Stimulated activated memory B cell treated with anti-CD40 and anti-IgM and Interleukin-4, amounts not matched to agents 10 μg/mL and 1 μg/mL and 100 μg/mL, for 72 hours (primary cell): ENCODE results near the gene PUM2.

ENCODE experiments used
- ATAC-seq: fragments of 150-1000 bp; cut with Tn5 transposase; 2 replicates; pipeline ENCODE4 v1.10.0; 2021
- H3K27ac Mint-ChIP-seq: one replicate; pipeline ENCODE4 v1.8.0; 2022; ENCODE audit warnings: mild to moderate bottlenecking, mixed read lengths
- H3K27me3 Mint-ChIP-seq: one replicate; pipeline ENCODE4 v1.8.0; 2022; ENCODE audit warnings: mixed read lengths
- H3K36me3 Mint-ChIP-seq: one replicate; pipeline ENCODE4 v1.8.0; 2022; ENCODE audit warnings: mixed read lengths
- H3K4me1 Mint-ChIP-seq: one replicate; pipeline ENCODE4 v1.8.0; 2022; ENCODE audit warnings: mixed read lengths
- H3K4me3 Mint-ChIP-seq: one replicate; pipeline ENCODE4 v1.8.0; 2022; ENCODE audit warnings: mild to moderate bottlenecking, moderate library complexity, mixed read lengths
- H3K9me3 Mint-ChIP-seq: one replicate; pipeline ENCODE4 v1.8.0; 2022; ENCODE audit warnings: mixed read lengths

PUM2 gene, protein sequence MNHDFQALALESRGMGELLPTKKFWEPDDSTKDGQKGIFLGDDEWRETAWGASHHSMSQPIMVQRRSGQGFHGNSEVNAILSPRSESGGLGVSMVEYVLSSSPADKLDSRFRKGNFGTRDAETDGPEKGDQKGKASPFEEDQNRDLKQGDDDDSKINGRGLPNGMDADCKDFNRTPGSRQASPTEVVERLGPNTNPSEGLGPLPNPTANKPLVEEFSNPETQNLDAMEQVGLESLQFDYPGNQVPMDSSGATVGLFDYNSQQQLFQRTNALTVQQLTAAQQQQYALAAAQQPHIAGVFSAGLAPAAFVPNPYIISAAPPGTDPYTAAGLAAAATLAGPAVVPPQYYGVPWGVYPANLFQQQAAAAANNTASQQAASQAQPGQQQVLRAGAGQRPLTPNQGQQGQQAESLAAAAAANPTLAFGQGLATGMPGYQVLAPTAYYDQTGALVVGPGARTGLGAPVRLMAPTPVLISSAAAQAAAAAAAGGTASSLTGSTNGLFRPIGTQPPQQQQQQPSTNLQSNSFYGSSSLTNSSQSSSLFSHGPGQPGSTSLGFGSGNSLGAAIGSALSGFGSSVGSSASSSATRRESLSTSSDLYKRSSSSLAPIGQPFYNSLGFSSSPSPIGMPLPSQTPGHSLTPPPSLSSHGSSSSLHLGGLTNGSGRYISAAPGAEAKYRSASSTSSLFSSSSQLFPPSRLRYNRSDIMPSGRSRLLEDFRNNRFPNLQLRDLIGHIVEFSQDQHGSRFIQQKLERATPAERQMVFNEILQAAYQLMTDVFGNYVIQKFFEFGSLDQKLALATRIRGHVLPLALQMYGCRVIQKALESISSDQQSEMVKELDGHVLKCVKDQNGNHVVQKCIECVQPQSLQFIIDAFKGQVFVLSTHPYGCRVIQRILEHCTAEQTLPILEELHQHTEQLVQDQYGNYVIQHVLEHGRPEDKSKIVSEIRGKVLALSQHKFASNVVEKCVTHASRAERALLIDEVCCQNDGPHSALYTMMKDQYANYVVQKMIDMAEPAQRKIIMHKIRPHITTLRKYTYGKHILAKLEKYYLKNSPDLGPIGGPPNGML

DNA sequence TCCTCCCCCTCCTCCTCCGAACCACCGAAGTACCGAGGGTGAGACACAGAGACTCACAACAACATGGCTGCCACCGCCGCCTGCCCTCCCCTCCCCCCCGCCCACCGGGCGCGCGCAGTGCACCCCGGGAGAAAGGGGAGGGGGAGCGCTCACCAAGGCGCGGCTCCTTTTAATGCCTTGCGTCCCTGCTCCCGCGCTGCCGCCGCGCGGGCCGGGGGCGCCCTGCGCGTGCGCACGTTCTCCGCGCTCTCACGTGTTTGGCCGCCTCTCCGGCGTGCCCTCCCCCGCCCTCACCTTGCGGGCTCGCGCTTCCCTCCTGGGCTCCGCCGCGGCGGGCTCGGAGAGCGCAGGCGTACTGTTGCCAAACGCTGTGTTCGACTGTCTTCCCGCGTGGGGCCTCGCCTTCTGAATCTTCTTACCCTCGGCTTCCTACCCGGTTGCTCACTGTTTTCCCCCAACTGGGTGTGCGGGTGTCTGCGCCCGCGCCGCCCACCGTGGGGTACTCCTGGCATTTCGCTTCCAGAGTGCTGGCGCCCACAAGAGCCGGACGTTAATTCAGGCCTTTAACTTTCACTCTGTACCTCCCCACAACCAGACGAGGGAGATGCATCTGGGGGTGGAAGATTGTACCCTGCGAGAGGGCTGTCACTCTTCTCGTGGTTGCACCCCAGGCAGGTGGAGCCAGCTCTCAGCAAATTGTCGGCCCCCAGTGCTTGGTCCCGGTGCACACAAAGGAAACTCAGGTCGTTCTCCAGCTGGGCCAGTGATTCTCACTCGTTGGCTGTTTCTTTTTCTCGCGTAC lies at the start of gene PUM2:
TSS of gene PUM2 (minus strand) at position 92 of the 802 bp plus-strand sequence. CDS start 23,484 bp downstream, outside the sequence.
- H3K27me3 Mint-ChIP-seq = no peaks in the 10 kb centered on the region
- H3K9me3 Mint-ChIP-seq = no peaks in the 10 kb centered on the region
- H3K36me3 Mint-ChIP-seq = peaks cover 10% of the 10 kb centered on the region
- H3K4me1 Mint-ChIP-seq = peaks cover 28% of the 10 kb centered on the region
- peak; percentile 94 for ATAC-seq
- H3K4me3 Mint-ChIP-seq = peak within 1 kb of the TSS; percentile 85
- no peak within 1 kb of the TSS for H3K27ac Mint-ChIP-seq

DNA sequence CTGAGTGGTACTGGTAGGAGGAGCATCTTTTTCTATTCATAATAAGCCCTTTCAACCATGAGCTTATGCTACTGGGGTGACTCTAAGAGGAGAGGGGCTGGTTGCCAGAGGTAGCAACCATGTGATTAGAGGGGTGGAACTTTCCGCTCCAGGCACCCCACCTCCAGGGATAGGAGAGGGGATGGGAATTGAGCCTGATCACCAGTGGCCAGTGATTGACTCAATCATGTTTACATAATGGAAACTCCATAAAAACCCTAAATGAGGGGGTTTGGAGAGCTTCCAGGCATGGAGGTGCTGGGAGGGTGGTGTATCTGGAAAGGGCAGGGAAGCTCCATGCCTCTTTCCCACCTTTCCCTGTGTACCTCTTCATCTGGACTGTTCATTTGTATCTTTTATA lies 49.7 kb upstream of the PUM2 start:
- Mint-ChIP-seq H3K27ac (no peak overlapping the region), H3K27me3 (peaks cover 9% of the 10 kb centered on the region), H3K4me1 (peaks cover 5% of the 10 kb centered on the region), H3K4me3 (no peak overlapping the region), H3K36me3 (no peaks in the 10 kb centered on the region), H3K9me3 (no peaks in the 10 kb centered on the region)
- no peak for ATAC-seq

DNA sequence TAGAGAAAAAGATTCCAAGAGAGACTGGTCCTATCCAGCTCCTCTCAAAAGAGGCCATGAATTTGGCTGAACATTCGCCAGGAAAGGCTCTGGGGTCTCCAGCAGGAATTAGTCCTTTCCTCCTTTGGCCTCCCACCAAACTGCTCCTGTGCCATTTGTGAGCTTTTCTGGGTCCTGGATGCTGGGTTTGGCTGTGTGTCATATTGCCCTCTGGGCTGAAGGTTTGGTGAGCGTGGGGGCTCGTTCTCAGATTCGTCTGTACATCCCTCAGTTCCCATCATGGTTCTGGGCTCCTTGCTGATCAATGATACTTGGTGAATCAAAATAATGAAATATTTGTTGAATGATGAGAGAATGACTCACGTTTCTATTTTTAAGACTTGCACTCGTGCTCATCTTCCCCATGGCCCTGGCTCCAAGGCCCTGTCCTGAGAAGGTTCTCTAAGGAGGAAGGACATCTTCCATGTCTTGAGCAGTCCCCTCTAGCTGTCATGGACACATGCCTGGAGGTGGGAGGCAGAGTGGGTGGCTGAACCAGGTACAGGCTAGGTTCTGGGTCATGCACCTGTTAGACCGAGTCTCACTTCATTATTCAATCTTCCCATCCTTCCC lies 48.4 kb upstream of the PUM2 start:
- ATAC-seq = no peak
- Mint-ChIP-seq H3K4me3 (no peak overlapping the region), H3K9me3 (no peaks in the 10 kb centered on the region), H3K4me1 (peaks cover 5% of the 10 kb centered on the region), H3K36me3 (no peaks in the 10 kb centered on the region), H3K27ac (no peak overlapping the region), H3K27me3 (peaks cover 17% of the 10 kb centered on the region)

DNA sequence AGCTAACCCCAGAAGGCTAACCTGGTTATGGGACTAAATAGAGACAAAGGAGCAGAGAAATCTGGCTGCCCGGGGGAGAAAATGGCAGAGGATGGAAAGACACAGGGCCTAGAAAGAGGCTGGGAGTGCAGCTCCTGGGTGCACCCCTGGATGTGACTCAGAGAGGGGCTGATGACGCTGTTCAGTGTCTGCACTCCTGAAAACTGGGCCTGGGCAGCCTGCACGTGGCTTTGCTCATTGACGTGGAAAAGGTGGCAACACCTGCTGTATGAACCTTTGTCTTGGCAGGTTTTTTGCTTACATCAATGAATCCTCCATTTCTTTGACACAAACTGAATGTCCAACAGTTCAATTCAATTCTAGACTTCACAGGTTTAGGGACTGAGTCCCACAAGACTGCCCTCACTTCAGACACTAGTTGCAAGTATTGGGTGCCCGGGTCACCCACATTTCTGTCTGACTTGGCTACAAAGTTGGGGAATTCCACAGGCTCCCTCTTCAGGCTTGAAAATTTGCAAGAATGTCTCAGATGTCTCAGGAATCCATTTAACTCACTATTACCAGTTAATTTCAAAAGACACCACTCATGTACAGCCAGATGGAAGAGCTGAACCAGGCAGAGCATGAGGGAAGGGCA lies 47.3 kb upstream of the PUM2 start:
- Mint-ChIP-seq H3K36me3 (no peaks in the 10 kb centered on the region), H3K27me3 (peaks cover 21% of the 10 kb centered on the region), H3K4me3 (no peak overlapping the region), H3K4me1 (peaks cover 5% of the 10 kb centered on the region), H3K27ac (no peak overlapping the region), H3K9me3 (no peaks in the 10 kb centered on the region)
- ATAC-seq = no peak

DNA sequence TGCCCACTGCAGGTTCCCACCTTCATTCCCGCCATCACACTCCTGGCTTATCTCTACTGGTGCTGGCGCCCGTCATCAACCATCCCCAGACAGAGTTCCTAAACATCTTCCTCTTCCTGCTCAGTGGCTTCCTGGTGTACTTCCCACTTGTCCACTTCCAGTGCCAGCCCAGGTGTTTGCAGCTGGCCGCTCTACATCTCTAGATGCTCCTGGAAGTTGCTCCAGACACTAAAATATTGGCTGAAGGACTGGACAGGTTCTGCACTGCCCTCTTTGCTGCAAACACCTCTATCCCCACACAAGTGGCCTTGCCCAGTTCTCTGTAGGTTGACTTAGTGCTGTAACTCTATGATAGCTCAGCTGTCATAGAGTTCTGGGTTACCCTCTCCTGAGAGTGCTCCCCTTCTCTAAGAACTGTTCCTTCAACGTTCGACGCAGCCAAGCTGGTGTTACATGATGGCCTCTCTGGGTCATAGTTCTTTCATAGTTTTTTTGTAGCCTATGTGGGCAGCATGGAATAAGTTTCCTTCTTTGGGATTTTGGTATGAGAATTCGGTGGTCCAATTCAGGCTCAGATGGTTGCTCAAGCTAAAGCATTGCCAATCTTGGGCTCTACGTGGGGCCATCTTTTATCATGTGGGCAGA lies 45.8 kb upstream of the PUM2 start:
- no peaks in the 10 kb centered on the region for H3K36me3 Mint-ChIP-seq
- H3K27ac Mint-ChIP-seq = no peak overlapping the region
- no peaks in the 10 kb centered on the region for H3K9me3 Mint-ChIP-seq
- H3K4me3 Mint-ChIP-seq = no peak overlapping the region
- H3K27me3 Mint-ChIP-seq = peaks cover 16% of the 10 kb centered on the region
- ATAC-seq = no peak
- H3K4me1 Mint-ChIP-seq = peaks cover 5% of the 10 kb centered on the region

DNA sequence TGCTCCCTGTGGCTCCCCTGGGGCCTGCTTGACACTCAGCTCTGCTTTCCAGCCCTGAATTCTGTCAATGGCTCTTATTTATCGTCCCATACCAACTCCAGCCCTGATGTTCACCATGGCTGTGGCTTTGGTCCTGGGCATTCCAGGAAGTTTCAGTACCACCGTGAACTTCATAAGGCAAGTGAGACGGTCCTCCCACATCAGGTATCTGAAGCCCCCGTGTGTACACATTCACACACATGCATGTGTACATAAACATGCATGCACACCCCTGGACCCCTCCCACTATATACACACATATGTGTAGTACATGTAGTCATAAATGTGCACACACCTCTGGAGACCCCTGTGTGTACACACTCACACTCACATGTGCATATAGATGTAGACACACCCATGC lies 43.3 kb upstream of the PUM2 start:
- no peaks in the 10 kb centered on the region for H3K9me3 Mint-ChIP-seq
- peaks cover 26% of the 10 kb centered on the region for H3K27me3 Mint-ChIP-seq
- no peak for ATAC-seq
- no peak overlapping the region for H3K4me3 Mint-ChIP-seq
- peaks cover 5% of the 10 kb centered on the region for H3K4me1 Mint-ChIP-seq
- H3K27ac Mint-ChIP-seq = no peak overlapping the region
- H3K36me3 Mint-ChIP-seq = no peaks in the 10 kb centered on the region

DNA sequence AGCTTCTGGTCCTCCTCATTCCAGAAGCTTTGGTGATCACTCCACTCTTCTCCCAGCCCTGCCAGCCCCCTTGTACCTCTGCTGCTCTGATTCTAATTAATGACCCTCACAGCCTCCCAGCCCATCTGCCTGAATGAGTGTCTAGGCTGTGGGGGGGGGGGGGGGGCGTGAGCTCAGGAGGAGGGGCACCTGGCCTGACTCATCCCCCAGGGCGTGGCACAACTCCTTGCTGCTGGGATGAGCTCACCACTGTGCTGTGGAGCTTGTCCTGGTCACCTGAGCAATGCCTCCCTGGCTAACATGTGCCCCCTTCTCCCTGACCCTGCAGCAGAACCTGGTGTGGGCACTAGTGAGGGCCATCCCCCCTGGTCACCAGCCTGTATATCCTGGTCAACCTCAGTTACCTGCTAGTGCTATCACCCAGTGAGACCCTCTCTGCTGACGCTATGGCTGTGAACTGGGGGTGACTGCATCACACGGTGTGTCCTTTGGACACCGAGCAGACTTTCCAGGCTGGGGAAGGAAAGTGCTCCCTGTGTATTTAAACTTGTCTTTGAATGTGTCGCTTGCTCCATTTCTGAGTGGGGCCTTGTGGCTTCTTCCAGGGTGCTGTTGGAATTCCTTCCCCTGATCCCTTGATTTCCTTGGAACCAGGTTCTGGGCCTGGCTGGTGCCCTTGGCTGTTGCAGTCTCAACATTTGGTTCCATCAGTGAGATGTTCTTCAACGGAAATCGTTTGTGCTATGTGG lies 41.5 kb upstream of the PUM2 start:
- Mint-ChIP-seq H3K27ac (no peak overlapping the region), H3K36me3 (no peaks in the 10 kb centered on the region), H3K27me3 (peaks cover 26% of the 10 kb centered on the region), H3K9me3 (no peaks in the 10 kb centered on the region), H3K4me1 (peaks cover 5% of the 10 kb centered on the region), H3K4me3 (no peak overlapping the region)
- ATAC-seq = no peak

DNA sequence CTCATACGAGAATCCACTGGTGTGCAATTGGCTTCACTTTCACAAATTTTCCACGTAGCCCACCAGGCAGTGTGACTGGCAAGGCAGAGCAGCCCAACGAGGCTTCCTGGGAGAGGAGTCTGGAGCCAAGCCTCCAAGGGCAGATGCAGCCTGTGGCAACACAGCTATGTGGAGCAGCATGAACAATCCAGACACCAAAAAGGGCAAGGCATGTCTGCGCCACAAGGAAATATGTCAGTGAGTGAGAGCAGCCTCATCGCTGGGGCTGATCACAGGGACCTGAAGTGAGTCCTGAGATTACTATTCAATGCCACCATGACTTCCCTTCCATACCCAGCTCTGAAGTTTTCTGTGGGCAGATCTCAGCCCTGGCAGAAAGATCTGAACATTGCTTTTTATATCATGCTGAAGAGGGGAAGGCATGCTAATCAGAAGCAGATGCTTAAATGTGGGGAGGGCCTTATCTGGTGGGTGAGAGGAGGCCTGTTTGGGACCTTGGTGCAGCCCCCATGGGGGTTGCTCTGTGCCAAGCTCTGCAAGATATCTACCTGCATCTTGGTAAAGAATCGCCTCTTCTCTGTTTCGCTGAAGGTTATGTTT lies 40.0 kb upstream of the PUM2 start:
- Mint-ChIP-seq H3K9me3 (no peaks in the 10 kb centered on the region), H3K4me1 (no peaks in the 10 kb centered on the region), H3K27me3 (peaks cover 26% of the 10 kb centered on the region), H3K4me3 (no peak overlapping the region), H3K27ac (no peak overlapping the region), H3K36me3 (no peaks in the 10 kb centered on the region)
- no peak for ATAC-seq

DNA sequence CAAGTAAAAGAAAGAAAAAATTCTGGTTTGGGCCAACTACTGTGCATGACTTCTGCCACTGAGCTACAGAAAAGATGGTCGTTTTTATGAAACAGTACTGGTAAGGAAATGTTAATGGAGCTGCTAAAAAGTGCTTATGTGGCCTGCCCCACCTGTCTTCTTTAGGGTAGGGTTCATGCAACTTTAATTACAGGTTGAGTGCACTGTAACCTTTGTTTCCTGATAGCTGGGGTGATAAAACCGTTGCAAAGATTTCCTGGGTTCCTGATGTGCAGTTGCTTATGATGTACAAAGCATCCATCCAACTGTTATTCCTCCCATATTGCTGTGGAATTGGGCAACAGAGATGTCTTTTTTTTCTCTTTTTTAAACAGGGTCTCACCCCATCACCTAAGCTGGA lies 34.3 kb upstream of the PUM2 start:
- H3K9me3 Mint-ChIP-seq = no peaks in the 10 kb centered on the region
- no peaks in the 10 kb centered on the region for H3K4me1 Mint-ChIP-seq
- H3K27ac Mint-ChIP-seq = no peak overlapping the region
- H3K4me3 Mint-ChIP-seq = no peak overlapping the region
- no peak for ATAC-seq
- no peaks in the 10 kb centered on the region for H3K36me3 Mint-ChIP-seq
- H3K27me3 Mint-ChIP-seq = peaks cover 2% of the 10 kb centered on the region

DNA sequence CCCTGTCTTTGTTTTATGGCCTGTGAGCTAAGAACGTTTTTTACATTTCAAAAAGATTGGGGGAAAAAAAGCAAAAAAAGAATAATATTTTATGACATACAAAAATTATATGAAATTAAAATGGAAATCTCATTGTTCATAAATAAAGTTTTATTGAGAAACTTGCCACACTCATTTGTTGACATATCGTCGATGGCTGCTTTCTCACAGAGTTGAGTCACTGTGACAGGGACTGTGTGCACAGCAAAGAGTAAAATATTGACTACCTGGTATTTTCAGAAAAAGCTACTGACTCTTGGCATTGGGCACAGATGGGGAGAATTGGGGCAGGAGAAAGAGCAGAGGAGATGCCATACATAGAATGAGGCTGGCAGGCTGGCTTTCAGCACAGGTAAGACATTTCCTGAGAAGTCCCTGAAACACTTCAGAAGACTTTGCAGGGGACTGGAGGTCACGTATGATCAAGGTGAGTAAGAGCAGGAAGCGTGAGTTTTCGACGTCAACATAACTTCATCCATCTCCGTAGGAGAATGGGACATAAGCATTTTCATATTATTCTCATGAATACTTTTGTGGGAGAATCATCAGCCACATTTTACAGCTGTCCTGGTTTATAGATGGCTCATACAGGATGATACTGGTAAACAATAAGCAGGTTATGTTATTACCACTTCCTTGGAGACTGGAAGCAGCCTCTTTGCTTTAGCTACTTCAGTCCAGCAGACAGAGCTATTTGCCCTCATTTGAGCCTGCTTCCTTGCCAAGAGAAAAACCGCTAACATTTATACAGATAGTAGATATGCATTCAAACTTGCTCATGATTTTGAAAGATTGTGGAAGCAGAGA lies 32.5 kb upstream of the PUM2 start:
- Mint-ChIP-seq H3K36me3 (no peaks in the 10 kb centered on the region), H3K27ac (no peak overlapping the region), H3K4me1 (no peaks in the 10 kb centered on the region), H3K9me3 (no peaks in the 10 kb centered on the region), H3K27me3 (peaks cover 8% of the 10 kb centered on the region), H3K4me3 (no peak overlapping the region)
- ATAC-seq = no peak

DNA sequence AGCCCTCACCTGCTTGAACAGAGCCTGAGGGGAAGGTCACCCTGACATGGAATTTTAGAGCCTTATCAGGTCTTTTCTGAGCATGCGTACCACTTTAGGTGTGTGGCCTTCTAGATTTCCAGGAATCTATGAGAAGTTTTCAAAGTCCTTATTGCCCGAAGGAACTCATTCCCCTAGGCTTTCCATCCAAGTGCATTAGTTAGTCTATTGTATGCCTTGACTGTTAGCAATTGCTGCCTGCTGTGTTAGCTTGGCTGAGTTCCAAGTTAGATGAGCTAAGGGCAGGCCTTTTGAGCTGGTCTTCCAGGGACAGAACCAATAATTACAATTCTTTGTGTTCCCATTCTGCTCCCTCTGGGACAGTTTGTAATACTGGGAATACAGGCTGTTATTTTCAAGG lies 30.8 kb upstream of the PUM2 start:
- Mint-ChIP-seq H3K27me3 (peaks cover 14% of the 10 kb centered on the region), H3K36me3 (no peaks in the 10 kb centered on the region), H3K4me1 (no peaks in the 10 kb centered on the region), H3K4me3 (no peak overlapping the region), H3K27ac (no peak overlapping the region), H3K9me3 (no peaks in the 10 kb centered on the region)
- ATAC-seq = no peak

DNA sequence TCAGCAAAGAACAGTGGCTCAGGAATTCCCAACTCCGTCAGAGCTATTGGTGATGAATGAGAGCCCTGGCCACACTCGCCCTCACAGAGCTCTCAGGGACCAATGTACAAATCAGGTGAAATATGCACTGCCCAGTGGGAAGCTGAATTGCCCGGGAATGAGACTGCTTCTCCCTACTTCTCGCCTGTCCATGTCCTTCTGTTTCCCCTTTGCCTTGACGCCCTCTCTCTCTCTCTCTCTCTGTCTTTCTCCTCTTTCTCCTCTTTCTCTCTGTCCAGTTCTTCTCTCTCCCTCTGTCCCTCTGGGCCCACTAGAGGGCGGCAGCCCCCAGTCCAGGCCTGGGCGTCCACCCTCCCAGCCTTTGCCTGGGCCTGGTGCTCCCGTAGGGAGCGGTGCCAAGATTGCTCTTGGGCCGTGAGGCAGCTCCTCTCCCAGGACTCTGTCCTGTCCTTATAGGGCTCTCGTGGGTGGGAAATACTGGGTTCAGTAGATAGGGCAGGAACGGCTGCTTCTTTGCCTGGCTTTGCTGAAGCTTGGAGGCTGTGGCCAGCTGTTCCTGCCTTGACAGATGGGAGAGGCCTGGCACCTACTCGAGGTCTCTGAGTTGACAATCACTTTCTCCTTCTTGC lies 28.4 kb upstream of the PUM2 start:
- Mint-ChIP-seq H3K36me3 (no peaks in the 10 kb centered on the region), H3K4me1 (no peaks in the 10 kb centered on the region), H3K27me3 (peaks cover 21% of the 10 kb centered on the region), H3K27ac (no peak overlapping the region), H3K4me3 (no peak overlapping the region), H3K9me3 (no peaks in the 10 kb centered on the region)
- ATAC-seq = peak; percentile 56
